ENCODE measurements around the gene PTH2. TPM values are rescaled to one million over a fixed set of nuclear protein-coding genes. Genes with fewer than 3 reads are reported as not detected.

The PTH2 gene
- total and polyA plus RNA-seq, 2 donors (not counting 3 experiments of a cell fraction or from before 2014, with no cell fraction given) = not detected

DNA sequence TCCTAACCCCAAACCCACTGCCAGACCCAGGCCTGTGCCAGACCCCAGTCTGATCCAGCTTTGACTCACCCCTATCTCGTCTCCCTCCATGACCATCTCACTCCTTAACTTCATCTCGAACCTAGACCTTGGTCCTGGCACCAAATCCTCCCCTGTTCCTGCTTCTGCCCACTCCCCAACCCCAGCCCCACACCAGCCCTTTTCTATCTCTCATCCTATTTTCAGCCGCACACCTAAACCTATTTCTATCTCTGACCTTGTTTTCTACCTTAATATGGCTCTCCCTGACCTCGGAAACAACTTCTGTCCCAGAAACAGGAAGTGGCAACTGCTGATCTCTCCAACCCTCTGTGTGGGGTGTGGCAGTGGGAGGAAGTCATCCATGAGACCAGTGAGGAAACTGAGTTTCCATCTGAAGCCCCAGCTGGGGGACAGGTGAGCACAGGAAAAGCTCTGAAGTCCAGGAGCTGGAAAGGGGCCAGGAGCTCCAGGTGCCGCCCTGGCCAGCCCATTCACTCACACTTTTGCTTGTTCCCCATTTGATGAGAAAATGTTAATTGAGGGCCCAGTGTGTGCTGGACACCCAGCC lies 13.7 kb downstream of the PTH2 start:
- FAIRE-seq = no peak

More for the DNA sequence above, 13.7 kb downstream of the PTH2 start:
- Histone ChIP-seq H4K20me1 (replicated peaks; ENCODE audit: control insufficient read depth, extremely low read depth, insufficient read depth, low read length) (no peaks in the 10 kb centered on the region), H3K27ac (ENCODE audit: insufficient read depth, low read depth, low read length) (no peak overlapping the region), H3K27me3 (ENCODE audit: control insufficient read depth in 2 of 2, insufficient read depth in 2 of 2, low read length in 2 of 2) (no peaks in the 10 kb centered on the region), H3K4me2 (ENCODE audit: insufficient read depth, low read length) (no peak overlapping the region), H3K79me2 (ENCODE audit: control insufficient read depth, insufficient read depth, low read length) (no peaks in the 10 kb centered on the region), H3K9me3 (replicated peaks; ENCODE audit: control insufficient read depth, insufficient read depth, low read length) (no peaks in the 10 kb centered on the region), H3K9ac (replicated peaks; ENCODE audit: extremely low read depth, insufficient read depth, low read length) (no peak overlapping the region), H3K4me3 (replicated peaks in 1 of 3; ENCODE audit: insufficient read depth in 1 of 3, low read depth in 1 of 3, low read length in 3 of 3) (no peak overlapping the region), H3K4me1 (ENCODE audit: control insufficient read depth, extremely low read depth, insufficient read depth, low read length) (no peaks in the 10 kb centered on the region), H2AFZ (ENCODE audit: low read depth, low read length) (no peak overlapping the region), H3K9me1 (replicated peaks; ENCODE audit: control insufficient read depth, extremely low read depth, insufficient read depth, low read length) (no peaks in the 10 kb centered on the region), H3K36me3 (ENCODE audit: control insufficient read depth in 2 of 2, extremely low read depth in 1 of 2, insufficient read depth in 2 of 2, low read length in 2 of 2) (no peaks in the 10 kb centered on the region)
- ChIA-PET POLR2A (no interaction called here), CTCF (interaction anchor here (0.9 to 1.2 kb wide), 2 partner anchors 18 to 40 kb away, joined by 3 read pairs; no protein-coding TSS in a partner anchor)
- DNase-seq (ENCODE audit: low read depth, low spot score) = no peak
- intact Hi-C loops (cut with micrococcal nuclease) (no loop called here), dilution Hi-C loops (cut with MboI; ENCODE audit: extremely low pct_ligation_motif_present, low sequenced_read_pairs) (no loop called here)
- no TSS peak for BruUV-seq (replicated peaks)
- TF ChIP-seq EZH2 (IDR thresholded peaks at IDR 0.05; ENCODE audit: borderline replicate concordance, low read depth, low read length, severe bottlenecking) = no peak
- TF ChIP-seq, protein P1, sequence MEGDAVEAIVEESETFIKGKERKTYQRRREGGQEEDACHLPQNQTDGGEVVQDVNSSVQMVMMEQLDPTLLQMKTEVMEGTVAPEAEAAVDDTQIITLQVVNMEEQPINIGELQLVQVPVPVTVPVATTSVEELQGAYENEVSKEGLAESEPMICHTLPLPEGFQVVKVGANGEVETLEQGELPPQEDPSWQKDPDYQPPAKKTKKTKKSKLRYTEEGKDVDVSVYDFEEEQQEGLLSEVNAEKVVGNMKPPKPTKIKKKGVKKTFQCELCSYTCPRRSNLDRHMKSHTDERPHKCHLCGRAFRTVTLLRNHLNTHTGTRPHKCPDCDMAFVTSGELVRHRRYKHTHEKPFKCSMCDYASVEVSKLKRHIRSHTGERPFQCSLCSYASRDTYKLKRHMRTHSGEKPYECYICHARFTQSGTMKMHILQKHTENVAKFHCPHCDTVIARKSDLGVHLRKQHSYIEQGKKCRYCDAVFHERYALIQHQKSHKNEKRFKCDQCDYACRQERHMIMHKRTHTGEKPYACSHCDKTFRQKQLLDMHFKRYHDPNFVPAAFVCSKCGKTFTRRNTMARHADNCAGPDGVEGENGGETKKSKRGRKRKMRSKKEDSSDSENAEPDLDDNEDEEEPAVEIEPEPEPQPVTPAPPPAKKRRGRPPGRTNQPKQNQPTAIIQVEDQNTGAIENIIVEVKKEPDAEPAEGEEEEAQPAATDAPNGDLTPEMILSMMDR (IDR thresholded peaks at IDR 0.05; ENCODE audit: extremely low read depth in 1 of 2, insufficient read depth in 1 of 2, low read depth in 1 of 2, low read length in 2 of 2) = no peak
- no peak for TF ChIP-seq JUN (IDR thresholded peaks at IDR 0.05; ENCODE audit: borderline replicate concordance, insufficient read depth, insufficient read length, low read depth)
- TF ChIP-seq POLR2AphosphoS5 (IDR thresholded peaks at IDR 0.05; ENCODE audit: insufficient read depth, low read depth, low read length) = no peak
- TF ChIP-seq FOS (IDR thresholded peaks at IDR 0.05; ENCODE audit: borderline replicate concordance, insufficient read depth, low read length) = no peak
- TF ChIP-seq, protein P2, sequence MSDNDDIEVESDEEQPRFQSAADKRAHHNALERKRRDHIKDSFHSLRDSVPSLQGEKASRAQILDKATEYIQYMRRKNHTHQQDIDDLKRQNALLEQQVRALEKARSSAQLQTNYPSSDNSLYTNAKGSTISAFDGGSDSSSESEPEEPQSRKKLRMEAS (IDR thresholded peaks at IDR 0.05; ENCODE audit: insufficient read depth, insufficient read length) = no peak
- TF ChIP-seq MYC (IDR thresholded peaks at IDR 0.05; ENCODE audit: low read depth, low read length) = no peak
- TF ChIP-seq GATA2 (IDR thresholded peaks at IDR 0.05; ENCODE audit: insufficient read depth, insufficient read length, low read depth, low read length) = no peak
- TF ChIP-seq POLR2A (IDR thresholded peaks at IDR 0.05; ENCODE audit: low read depth, low read length) = no peak
